SK-N-SH (cell line): ENCODE results near the gene MAGI2. TPM values are rescaled to one million over a fixed set of nuclear protein-coding genes. Genes with fewer than 3 reads are reported as not detected.

Source experiments
- CTCF ChIA-PET: fragments of 300-600, 350-600 bp; formaldehyde crosslinking; extraction: SDS; loops from one replicate; lab custom pipeline; 2021; lab: Yijun Ruan, JAX
- POLR2A ChIA-PET: fragments of 350-600 bp; sonication (Branson Sonifier 250); formaldehyde crosslinking; extraction: SDS; loops from one replicate; lab custom pipeline; 2020; ENCODE audit warnings: antibody characterized with exemption, inconsistent platforms; lab: Yijun Ruan, JAX
- DNase-seq: peaks from one replicate; pipeline ENCODE4 v3.0.0; 2012
- H2AFZ ChIP-seq: fragments of 200-600 bp; sonication (generic); 2 replicates; pipeline ENCODE4 v1.8.1; 2016; ENCODE audit warnings: antibody characterized with exemption, mild to moderate bottlenecking, low read depth
- H3F3A ChIP-seq: fragments of 200-600 bp; sonication (generic); replicated peaks from 2 replicates; pipeline ENCODE3; 2016; ENCODE audit warnings: antibody characterized with exemption, mild to moderate bottlenecking; ENCODE audit not compliant: insufficient read depth
- H3K27ac ChIP-seq, 2 experiments: fragments of 200-500 bp in 1 of 2; fragments of 200-600 bp in 1 of 2; sonication (Bioruptor generic) in 1 of 2; sonication (generic), shearing (Covaris generic) in 1 of 2; 2 replicates each; pipeline versions ENCODE4 v1.5.1 to v1.6.1; 2014 to 2016; ENCODE audit warnings: low read depth in 2 of 2, inconsistent platforms in 1 of 2, low read length in 1 of 2, mild to moderate bottlenecking in 1 of 2, mixed read lengths in 1 of 2
- H3K27me3 ChIP-seq: fragments of 200-600 bp; sonication (generic), shearing (Covaris generic); 2 replicates; pipeline ENCODE4 v1.6.1; 2016; ENCODE audit warnings: mixed run types; ENCODE audit not compliant: insufficient read depth
- H3K36me3 ChIP-seq, 2 experiments: fragments of 200-500 bp in 1 of 2; fragments of 200-600 bp in 1 of 2; sonication (Bioruptor generic) in 1 of 2; sonication (generic) in 1 of 2; replicated peaks in 1 of 2; 2 replicates each; pipeline versions ENCODE3 to v1.5.1; 2014 to 2016; ENCODE audit warnings: low read length in 1 of 2, mild to moderate bottlenecking in 1 of 2; ENCODE audit not compliant: insufficient read depth in 2 of 2, control insufficient read depth in 1 of 2
- H3K4me1 ChIP-seq, 2 experiments: fragments of 200-500 bp in 1 of 2; fragments of 200-600 bp in 1 of 2; sonication (Bioruptor generic) in 1 of 2; sonication (generic), shearing (Covaris generic) in 1 of 2; 2 replicates each; pipeline versions ENCODE4 v1.5.1 to v1.6.1; 2014 to 2016; ENCODE audit warnings: low read depth in 1 of 2, low read length in 1 of 2, mixed run types in 1 of 2; ENCODE audit not compliant: insufficient read depth in 2 of 2, control insufficient read depth in 1 of 2
- H3K4me2 ChIP-seq: fragments of 200-600 bp; sonication (generic), shearing (Covaris generic); 2 replicates; pipeline ENCODE4 v1.6.1; 2017; ENCODE audit warnings: mixed run types
- H3K4me3 ChIP-seq, 2 experiments: fragments of 200-500 bp in 1 of 2; fragments of 200-600 bp in 1 of 2; sonication (Bioruptor generic) in 1 of 2; sonication (generic), shearing (Covaris generic) in 1 of 2; 2 replicates each; pipeline versions ENCODE4 v1.5.1 to v1.8.1; 2014 to 2016; ENCODE audit warnings: low read depth in 2 of 2, inconsistent platforms in 1 of 2, low read length in 1 of 2, mild to moderate bottlenecking in 1 of 2, mixed read lengths in 1 of 2, moderate library complexity in 1 of 2
- H3K79me2 ChIP-seq: fragments of 200-600 bp; sonication (generic); 2 replicates; pipeline ENCODE4 v1.8.1; 2017; ENCODE audit warnings: mild to moderate bottlenecking; ENCODE audit not compliant: insufficient read depth
- H3K9ac ChIP-seq: fragments of 200-600 bp; sonication (generic); 2 replicates; pipeline ENCODE4 v1.6.1; 2017; ENCODE audit warnings: mixed run types
- H3K9me2 ChIP-seq: fragments of 200-600 bp; sonication (generic); 2 replicates; pipeline ENCODE4 v1.6.1; 2017; ENCODE audit warnings: mixed run types
- H3K9me3 ChIP-seq: fragments of 200-600 bp; sonication (generic); 2 replicates; pipeline ENCODE4 v1.6.1; 2017; ENCODE audit warnings: mixed run types, mild to moderate bottlenecking, moderate library complexity
- H4K20me1 ChIP-seq: fragments of 200-600 bp; sonication (generic); 2 replicates; pipeline ENCODE4 v1.6.1; 2017; ENCODE audit warnings: mild to moderate bottlenecking, mixed run types; ENCODE audit not compliant: insufficient read depth
- CHD2 ChIP-seq: fragments of 150-350 bp; IDR thresholded peaks from 2 replicates; pipeline ENCODE4 v1.6.1; 2018; ENCODE audit warnings: low read length; ENCODE audit not compliant: partially characterized antibody
- CTCF ChIP-seq: fragments of 200-600 bp; sonication (generic); IDR thresholded peaks from 2 replicates; pipeline ENCODE4 v1.6.1; 2017; ENCODE audit warnings: antibody characterized with exemption, mild to moderate bottlenecking, moderate library complexity
- ELF1 ChIP-seq: IDR thresholded peaks from 2 replicates; pipeline ENCODE4 v1.4.0; 2012
- FOXJ3 ChIP-seq: sonication (generic); formaldehyde crosslinking; IDR thresholded peaks from 2 replicates; pipeline ENCODE4 v1.5.1; 2020; ENCODE audit warnings: mild to moderate bottlenecking, missing genetic modification reagents
- FOXM1 ChIP-seq: IDR thresholded peaks from 2 replicates; pipeline ENCODE4 v1.4.0; 2012; ENCODE audit warnings: low read depth, mild to moderate bottlenecking
- GATA2 ChIP-seq: sonication (generic); formaldehyde crosslinking; IDR thresholded peaks from 2 replicates; pipeline ENCODE4 v1.5.0; 2020; ENCODE audit warnings: mild to moderate bottlenecking, missing genetic modification reagents
- NFIC ChIP-seq: IDR thresholded peaks from 2 replicates; pipeline ENCODE4 v1.4.0; 2012; ENCODE audit warnings: borderline replicate concordance
- NRF1 ChIP-seq: IDR thresholded peaks from 2 replicates; pipeline ENCODE4 v1.6.1; 2012; ENCODE audit warnings: low read depth, mild to moderate bottlenecking, low read length
- PBX3 ChIP-seq: IDR thresholded peaks from 2 replicates; pipeline ENCODE4; 2012
- RFX5 ChIP-seq: IDR thresholded peaks from 2 replicates; pipeline ENCODE4 v1.6.1; 2012; ENCODE audit warnings: mild to moderate bottlenecking, improper control_type of control experiment, low read length
- TCF12 ChIP-seq: IDR thresholded peaks from 2 replicates; pipeline ENCODE4 v1.4.0; 2012
- TEAD4 ChIP-seq: IDR thresholded peaks from 2 replicates; pipeline ENCODE4 v1.4.0; 2012; ENCODE audit warnings: mild to moderate bottlenecking, borderline replicate concordance; ENCODE audit not compliant: insufficient read depth
- USF1 ChIP-seq: IDR thresholded peaks from 2 replicates; pipeline ENCODE4 v1.4.0; 2012; ENCODE audit warnings: low read depth, borderline replicate concordance
- USF2 ChIP-seq: fragments of 150-350 bp; IDR thresholded peaks from 2 replicates; pipeline ENCODE4 v1.6.1; 2017; ENCODE audit warnings: antibody characterized with exemption, low read length, low read depth, borderline replicate concordance
- WGBS: methylation state at CpG from one replicate; pipeline ENCODE4 v1.1.6; 2017; ENCODE audit warnings: low lambda C conversion rate; 5-methylcytosine and 5-hydroxymethylcytosine counted together
- polyA plus RNA-seq, 3 experiments: library from polyadenylated mRNA; depleted of rRNA; stranded (reverse); fragments of >200 nt; gene quantifications; 2 replicates each; pipeline ENCODE4 v1.2.3, GENCODE V29; 2012

Gene MAGI2
- polyA plus RNA-seq, 1 of the 3 experiments (the other 2 are of a cell fraction): 1.1 TPM

- no peak for DNase-seq
- Histone ChIP-seq H3K4me3 (no peak overlapping the region), H4K20me1 (no peaks in the 10 kb centered on the region), H3K4me2 (no peak overlapping the region), H3K36me3 (no peaks in the 10 kb centered on the region), H3K27ac (no peak overlapping the region), H3K4me1 (no peaks in the 10 kb centered on the region), H3K9ac (no peak overlapping the region), H3K27me3 (no peaks in the 10 kb centered on the region), H3F3A (no peaks in the 10 kb centered on the region), H3K79me2 (no peaks in the 10 kb centered on the region), H3K9me3 (no peaks in the 10 kb centered on the region), H2AFZ (0 out of 2 replicates have a peak overlapping the region, but pooled peaks have one; percentile 19), H3K9me2 (no peaks in the 10 kb centered on the region)
- WGBS: 26% methylated on average over 1 of the region's 1 CpG
- ChIA-PET POLR2A (no interaction called here), CTCF (interaction anchor here (1.6 kb wide), 1 partner anchor 32 kb away, joined by 3 read pairs; no protein-coding TSS in a partner anchor)
- TF ChIP-seq PBX3 (no peak), TCF12 (no peak), GATA2 (no peak), USF1 (no peak), NFIC (no peak), USF2 (no peak), ELF1 (no peak), CHD2 (no peak), NRF1 (no peak), RFX5 (no peak), CTCF (no peak), FOXJ3 (no peak), FOXM1 (no peak), TEAD4 (no peak)
These were observed 769.9 kb downstream of the MAGI2 start for GRCh38 chr7:78683566-78683965.
